GM21528 (cell line): ENCODE data around the gene STXBP5.

Experiments used
- ATAC-seq: cut with Tn5 transposase; IDR thresholded peaks from one replicate; pipeline ENCODE4 v1.9.1; 2021; ENCODE audit warnings: mild to moderate bottlenecking, moderate library complexity; ENCODE audit not compliant: unreplicated experiment, low FRiP score

The STXBP5 gene

GRCh38 chr6:147282566-147282959 is 78.3 kb downstream of the STXBP5 start:
- ATAC-seq: no peak

DNA sequence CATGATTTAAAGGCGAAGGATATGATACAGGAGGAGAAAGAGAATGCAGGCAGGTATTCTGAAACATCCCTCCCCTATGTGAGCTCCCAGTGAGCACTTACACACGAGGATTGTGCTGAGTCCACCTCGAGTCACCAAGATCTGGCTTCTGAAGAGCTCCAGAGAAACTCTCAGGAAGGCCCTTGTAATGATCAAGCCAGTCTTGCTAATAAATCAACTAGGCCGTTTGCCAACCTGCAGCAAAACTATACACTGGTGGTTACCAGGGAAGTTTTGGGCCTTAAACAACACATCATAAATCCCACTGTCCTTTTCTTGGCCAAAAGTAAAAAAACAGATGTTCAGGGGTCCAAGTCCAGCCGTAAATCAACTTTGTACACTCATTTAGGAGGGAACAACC is 79.2 kb downstream of the STXBP5 start:
- ATAC-seq: no peak

DNA sequence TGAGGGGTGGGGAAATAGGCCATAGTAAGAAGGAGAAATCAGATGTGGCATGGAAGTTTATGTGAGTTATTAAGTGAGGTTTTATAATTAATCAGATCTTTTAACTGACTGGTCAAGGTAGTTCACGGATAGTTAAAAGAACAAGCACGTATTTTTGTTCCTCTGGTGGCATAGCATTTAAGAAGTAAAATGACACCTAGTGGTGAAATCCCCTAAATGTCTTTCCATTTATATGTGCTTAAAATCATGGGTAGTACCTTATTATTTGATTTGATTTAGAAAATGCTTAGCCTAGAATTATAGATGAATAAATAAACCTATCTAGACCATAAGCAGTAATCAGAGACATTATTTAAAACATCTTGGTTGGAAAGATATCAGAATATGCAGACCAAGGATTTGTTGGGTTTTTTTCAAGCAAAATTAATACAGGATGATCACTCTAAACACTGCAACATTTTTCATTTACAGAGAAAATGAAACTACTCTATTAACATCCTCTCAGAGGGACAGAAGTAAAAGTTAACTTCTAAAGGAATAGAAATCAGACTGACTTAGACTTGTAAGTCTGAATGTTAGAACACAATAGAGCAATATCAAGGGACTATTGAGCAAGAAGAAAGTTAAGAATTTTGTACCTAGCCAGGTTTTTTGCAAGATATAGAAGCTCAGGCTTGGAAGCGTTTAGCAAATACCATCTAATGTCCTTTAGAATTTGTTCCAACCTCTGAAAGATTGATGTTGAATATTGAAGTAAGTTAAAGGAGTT is 81.1 kb downstream of the STXBP5 start:
- peak; percentile 65 for ATAC-seq

DNA sequence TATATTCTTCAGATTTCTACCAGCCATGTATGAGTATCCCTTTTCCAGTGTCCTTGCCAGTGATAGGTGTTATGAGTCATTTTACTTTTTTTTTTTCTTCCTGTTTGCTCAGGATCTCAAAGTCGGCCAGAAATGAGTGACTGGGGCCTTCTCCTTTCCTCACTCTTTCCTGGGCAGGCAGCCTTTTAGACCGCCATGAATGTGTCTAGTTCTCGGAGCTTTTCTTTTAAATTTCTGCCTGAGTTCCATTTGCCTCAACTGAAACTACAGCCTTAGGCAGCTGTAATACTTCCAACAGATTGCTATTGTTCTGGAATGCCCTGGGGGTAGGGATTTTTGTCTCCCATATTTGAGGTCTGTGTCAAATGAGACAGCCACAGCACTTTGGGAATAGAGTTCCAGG is 83.7 kb downstream of the STXBP5 start:
- ATAC-seq: no peak

DNA sequence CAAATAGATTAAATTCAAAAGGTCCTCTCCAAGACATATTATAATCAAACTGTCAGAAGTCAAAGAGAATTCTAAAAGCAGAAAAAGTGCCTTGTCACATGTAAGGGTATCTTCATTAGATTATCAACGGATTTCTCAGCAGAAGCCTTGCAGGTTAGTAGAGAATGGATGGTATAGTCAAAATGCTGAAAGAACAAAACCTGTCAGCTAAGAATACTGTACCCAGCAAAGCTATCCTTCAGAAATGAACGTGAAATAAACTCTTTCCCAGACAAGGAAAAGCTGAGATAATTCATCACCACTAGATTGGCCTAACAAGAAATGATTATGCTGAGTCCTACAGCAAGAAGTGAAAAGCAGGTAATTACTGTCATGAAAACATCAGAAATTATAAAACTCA is 92.9 kb downstream of the STXBP5 start:
- no peak for ATAC-seq

GRCh38 chr6:147297663-147298316 is 93.6 kb downstream of the STXBP5 start:
- no peak for ATAC-seq

GRCh38 chr6:147298461-147298860 is 94.2 kb downstream of the STXBP5 start:
- ATAC-seq: no peak

DNA sequence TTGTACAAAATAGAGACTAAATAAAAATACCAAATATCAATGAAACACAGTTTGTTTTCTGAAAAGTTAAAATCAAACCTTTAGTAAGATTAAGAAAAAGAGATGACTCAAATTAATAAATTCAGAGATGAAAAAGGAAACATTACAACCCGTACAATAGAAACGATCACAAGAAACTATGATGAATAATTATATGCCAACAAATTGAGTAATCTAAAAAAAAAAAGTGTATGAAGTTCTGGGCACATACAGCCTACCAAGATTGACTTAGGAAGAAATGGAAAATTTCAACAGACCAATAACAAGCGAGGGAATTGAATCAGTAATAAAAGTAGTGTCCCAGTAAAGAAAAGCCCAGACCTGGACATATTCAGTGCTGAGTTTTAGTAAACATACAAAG is 94.8 kb downstream of the STXBP5 start:
- ATAC-seq: no peak

- ATAC-seq: no peak
Measured at GRCh38 chr6:147301070-147301469, 96.9 kb downstream of the STXBP5 start.

GRCh38 chr6:147304016-147304415 is 99.8 kb downstream of the STXBP5 start:
- ATAC-seq: no peak

- ATAC-seq: no peak
Measured at GRCh38 chr6:147310521-147310920, 106.3 kb downstream of the STXBP5 start.

DNA sequence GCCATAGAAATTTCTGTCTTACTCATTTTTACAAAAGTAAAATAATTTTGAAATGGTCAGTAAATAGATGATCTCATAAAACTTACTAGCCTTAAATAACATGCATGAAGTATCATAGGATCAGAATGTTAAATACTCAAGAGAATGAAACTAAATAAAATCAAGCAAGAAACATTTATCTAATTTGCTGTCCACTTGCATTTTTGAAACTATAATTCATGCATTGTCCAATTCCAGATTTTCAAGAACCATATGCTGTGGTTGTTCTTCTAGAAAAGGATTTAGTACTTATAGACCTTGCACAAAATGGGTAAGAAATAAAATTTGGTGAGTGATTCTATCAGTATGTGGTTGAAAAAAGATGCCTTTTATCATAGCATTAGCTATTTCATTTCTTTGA is 107.0 kb downstream of the STXBP5 start:
- no peak for ATAC-seq

DNA sequence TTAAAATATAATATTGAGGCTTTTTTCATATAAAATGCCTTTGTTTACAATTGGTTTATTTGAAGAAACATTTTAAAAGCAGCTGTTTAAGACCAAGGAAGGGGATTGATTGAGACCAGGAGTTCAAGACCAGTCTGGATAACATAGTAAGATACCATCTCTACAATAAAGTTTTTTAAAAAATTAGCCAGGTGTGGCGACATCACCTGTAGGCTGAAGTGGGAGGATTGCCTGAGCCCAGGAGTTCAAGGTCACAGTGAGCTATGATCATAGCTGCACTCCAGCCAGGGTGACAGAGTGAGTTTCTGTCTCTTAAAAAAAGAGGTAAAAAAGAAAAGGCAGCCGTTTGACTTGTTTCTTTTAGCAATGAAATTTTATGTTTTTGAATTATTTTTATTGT is 117.0 kb downstream of the STXBP5 start:
- no peak for ATAC-seq

DNA sequence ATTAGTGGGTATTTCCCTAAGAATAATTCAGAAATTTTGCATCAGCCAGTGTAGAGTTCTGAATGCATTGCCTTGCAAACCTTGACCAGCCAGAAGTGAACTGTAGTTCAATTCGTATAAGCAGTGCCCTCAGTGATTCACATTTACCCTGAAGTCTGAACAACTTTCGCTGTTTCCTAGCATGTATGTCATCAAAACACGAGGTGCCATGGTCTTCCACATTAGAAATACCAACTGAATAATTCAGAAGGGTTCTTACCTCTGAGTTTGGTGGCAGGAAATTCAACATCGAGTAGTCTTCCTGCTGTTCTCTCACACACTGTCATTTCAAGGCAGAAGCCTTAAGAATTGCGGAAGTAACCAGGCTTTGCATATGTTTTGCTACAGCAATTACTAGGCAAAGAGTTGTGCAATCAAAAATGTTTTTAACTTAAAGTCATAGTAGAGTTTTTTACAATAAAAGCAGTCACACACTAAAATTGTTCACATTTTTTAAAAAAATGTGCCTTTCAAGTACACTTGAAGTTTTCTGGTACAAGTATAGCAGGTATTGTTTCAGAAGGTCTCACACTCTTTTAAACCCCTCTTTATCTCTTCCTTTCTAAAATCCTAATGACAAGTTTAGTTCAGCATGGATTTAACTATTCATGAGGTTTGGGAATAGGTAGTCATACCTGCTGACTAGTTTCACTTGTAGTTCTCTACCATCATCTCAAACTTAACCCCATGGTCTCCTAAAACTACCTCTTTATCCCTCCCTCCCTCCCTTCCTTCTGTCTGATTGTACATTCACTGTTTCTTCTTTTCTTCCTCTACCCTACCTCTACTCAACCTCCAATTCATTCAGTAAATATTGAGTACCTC is 118.3 kb downstream of the STXBP5 start:
- ATAC-seq: peak; percentile 99

GRCh38 chr6:147325557-147325956 is 121.3 kb downstream of the STXBP5 start:
- no peak for ATAC-seq

DNA sequence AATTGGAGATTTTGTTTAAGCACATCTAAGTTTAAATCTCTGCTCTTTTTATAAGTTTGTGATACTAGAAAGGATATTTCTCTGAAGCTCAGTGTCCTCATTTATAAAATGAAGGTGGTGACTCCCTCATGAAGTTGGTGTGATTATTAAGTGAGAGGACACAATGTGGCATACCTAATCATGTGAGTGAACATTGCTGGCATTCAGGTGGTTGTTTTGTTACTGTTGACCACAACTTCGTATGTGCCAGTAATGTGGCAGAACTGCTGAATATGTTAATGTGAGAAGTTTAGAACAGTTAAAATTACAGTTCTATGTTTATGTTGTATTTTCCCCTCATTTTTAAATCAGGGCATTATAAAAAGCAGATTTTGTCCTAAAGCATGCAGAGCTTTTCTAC is 127.2 kb downstream of the STXBP5 start:
- ATAC-seq: no peak

DNA sequence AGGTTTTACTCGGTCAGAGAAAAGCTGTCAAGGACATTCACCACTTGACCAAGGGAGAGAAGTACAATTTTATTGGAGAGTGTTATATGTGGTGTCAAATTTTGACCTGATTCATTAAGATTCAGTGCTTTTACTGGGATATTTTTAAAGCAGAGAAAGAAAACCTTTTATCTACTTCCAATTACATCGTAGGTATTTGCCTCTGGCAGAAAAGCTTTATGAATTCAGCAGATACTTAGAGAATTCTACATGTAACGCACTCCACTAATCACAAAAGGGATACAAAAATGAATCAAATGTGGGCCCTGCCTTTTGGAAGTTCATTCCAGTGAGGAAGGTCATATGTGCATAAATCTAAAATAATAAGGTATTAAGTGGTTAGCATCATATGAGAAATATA is 133.7 kb downstream of the STXBP5 start:
- ATAC-seq: no peak

DNA sequence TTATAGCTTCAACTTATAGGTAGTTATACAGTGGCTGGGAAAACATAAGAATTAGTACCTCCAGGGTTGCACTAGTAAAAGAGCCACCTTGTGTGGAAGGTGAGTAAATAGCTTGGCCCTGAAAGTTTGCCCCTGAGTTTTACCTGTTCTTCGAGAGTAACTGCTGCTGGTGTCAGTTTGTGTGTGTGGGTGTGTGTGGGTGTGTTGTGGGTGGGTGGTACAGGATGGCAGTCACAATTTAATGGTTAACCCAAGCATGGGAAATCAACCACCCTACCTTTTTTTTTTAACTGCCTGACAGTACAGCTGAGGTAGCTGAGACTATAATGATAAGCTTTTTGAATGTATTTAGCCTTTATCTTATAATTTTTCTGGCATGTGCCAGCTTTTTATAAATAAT is 137.3 kb downstream of the STXBP5 start:
- no peak for ATAC-seq

DNA sequence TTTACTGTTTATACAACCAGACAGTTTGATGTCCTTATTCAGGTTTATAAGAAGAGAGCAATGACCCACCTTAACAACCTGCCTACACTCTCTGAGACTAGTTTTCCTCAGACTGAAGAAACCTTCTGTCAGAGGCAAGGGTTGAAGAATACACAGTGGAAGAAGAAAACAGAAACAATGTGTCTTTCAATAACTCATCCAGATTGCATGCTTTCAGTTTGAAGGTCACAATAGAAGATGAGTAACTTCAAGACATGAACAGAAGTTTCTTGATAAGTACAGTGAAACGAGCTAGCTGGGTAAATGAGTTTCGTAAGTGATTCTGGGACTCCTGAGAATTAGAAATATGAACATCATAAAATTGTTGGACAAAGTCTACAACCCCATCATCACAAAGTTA is 141.7 kb downstream of the STXBP5 start:
- no peak for ATAC-seq

GRCh38 chr6:147347179-147347881 is 143.1 kb downstream of the STXBP5 start:
- ATAC-seq: no peak
